BLaER1 treated with 17β-estradiol and CSF1 and Interleukin-3, amounts not matched to agents 10 nM and 100 nM (cell line): ENCODE data around the gene PPP2R2C.

ENCODE experiments used
- H3K27ac ChIP-seq, 11 experiments: shearing (Covaris generic); formaldehyde crosslinking; 2 replicates each; pipeline ENCODE4 v1.8.1; 2022
- H3K27me3 ChIP-seq, 11 experiments: shearing (Covaris generic); formaldehyde crosslinking; 2 replicates each; pipeline ENCODE4 v1.8.1; 2022
- H3K36me3 ChIP-seq, 11 experiments: shearing (Covaris generic); formaldehyde crosslinking; 2 replicates each; pipeline ENCODE4 v1.8.1; 2022
- H3K4me1 ChIP-seq, 10 experiments: shearing (Covaris generic); formaldehyde crosslinking; 2 replicates each; pipeline ENCODE4 v1.8.1; 2022
- H3K4me2 ChIP-seq, 11 experiments: shearing (Covaris generic); formaldehyde crosslinking; 2 replicates each; pipeline ENCODE4 v1.8.1; 2022
- H3K4me3 ChIP-seq, 10 experiments: shearing (Covaris generic); formaldehyde crosslinking; 2 replicates each; pipeline ENCODE4 v1.8.1; 2022
- H3K9ac ChIP-seq, 11 experiments: shearing (Covaris generic); formaldehyde crosslinking; 2 replicates each; pipeline ENCODE4 v1.8.1; 2022
- H3K9me3 ChIP-seq, 11 experiments: shearing (Covaris generic); formaldehyde crosslinking; replicated peaks in 1 of 11; 2 replicates each; pipeline ENCODE4 v1.8.1; 2022
- H4K20me1 ChIP-seq, 11 experiments: shearing (Covaris generic); formaldehyde crosslinking; 2 replicates each; pipeline ENCODE4 v1.8.1; 2022
- Cebpa-rat ChIP-seq, 11 experiments: shearing (Covaris generic); IDR thresholded peaks; 2 replicates each; pipeline ENCODE4 v1.8.1; 2022

Gene PPP2R2C

DNA sequence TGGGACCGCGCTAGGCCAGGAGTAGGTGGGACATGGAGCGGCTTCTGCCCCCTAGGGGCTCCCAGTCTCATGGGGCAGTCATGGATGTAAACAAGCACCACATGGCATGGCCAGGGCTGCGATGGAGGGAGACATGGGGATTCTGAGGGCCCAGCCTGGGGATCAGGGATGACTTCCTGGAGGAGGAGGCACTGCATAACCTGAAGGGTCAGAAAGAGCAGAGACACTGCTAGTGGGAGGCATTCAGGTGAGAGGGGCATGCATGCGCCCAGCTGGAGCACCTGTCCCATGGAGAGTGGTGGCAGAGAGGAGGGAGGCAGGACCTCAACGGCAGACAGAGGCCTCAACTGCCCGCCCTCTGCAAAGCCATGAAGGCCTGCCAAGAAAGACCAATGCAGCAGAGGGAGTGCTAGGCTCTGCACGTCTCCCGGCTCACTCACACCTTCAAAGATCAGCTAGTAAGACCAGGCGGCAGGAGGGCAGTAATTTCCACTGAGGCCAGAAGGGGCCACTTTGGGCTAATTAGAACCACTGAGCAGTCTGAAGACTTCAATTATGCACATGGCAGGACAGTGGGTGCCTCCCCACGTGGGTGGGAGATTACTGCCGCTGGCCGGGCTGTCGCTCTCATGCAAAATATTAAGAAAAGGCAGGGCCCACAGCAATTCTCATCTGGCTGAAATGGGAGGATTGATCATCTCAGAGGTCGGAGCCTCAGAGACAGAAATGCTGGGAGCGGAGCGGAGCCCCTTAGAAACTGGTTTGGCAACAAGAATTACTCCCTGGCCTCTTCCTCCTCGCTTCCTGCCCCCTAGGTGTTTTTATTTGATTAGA is 69.6 kb downstream of the PPP2R2C start:
- Histone ChIP-seq H3K4me2 (peak overlapping the region in 8 of 11 experiments; percentile 25 to 70 (median 58); a peak in 17 of 22 replicates), H3K27ac (no peak overlapping the region), H4K20me1 (peaks cover 0 to 5% (median 0%) of the 10 kb centered on the region in 11 experiments; a peak in 2 of 22 replicates), H3K4me3 (no peak overlapping the region), H3K4me1 (peaks cover 0 to 49% (median 39%) of the 10 kb centered on the region in 10 experiments; a peak in 16 of 20 replicates), H3K27me3 (peaks cover 0 to 9% (median 3%) of the 10 kb centered on the region in 11 experiments; a peak in 10 of 22 replicates), H3K36me3 (no peaks in the 10 kb centered on the region), H3K9me3 (0 out of 22 replicates have a peak, but pooled peaks cover 0 to 4% (median 0%) of the 10 kb centered on the region in 11 experiments), H3K9ac (no peak overlapping the region)
- no peak for TF ChIP-seq Cebpa-rat (IDR thresholded peaks at IDR 0.05)

- Histone ChIP-seq H3K9ac (no peak overlapping the region), H3K9me3 (0 out of 22 replicates have a peak, but pooled peaks cover 0 to 4% (median 0%) of the 10 kb centered on the region in 11 experiments), H3K36me3 (no peaks in the 10 kb centered on the region), H3K27me3 (peaks cover 0 to 18% (median 7%) of the 10 kb centered on the region in 11 experiments; a peak in 13 of 22 replicates), H3K4me3 (no peak overlapping the region), H3K4me1 (peaks cover 0 to 55% (median 42%) of the 10 kb centered on the region in 10 experiments; a peak in 16 of 20 replicates), H3K27ac (no peak overlapping the region), H4K20me1 (peaks cover 0 to 11% (median 0%) of the 10 kb centered on the region in 11 experiments; a peak in 2 of 22 replicates), H3K4me2 (no peak overlapping the region)
- no peak for TF ChIP-seq Cebpa-rat (IDR thresholded peaks at IDR 0.05)
Measured at GRCh38 chr4:6401797-6402196, 70.6 kb downstream of the PPP2R2C start.

DNA sequence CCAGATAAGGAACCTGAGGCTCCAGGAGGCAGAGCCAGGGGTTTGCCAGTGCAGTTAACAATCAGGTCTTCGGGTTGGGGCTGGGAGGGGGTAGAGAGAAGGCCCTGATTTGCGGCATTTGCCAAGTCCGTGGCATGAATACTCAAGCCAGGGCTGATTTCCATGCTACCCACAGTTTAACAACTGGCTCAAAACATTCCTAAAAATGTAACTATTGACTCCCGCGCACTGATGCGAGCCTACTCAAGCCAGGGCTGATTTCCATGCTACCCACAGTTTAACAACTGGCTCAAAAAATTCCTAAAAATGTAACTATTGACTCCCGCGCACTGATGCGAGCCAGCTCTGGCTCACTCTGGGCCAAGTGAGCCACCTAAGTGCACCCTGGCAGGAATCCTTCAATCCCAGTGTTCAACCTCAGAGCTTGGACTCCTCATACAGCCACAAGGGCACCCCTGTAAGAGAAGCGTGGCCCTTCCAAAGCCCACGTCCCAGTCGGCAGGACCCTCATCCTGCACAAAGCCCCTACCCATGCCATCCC is 75.6 kb downstream of the PPP2R2C start:
- Histone ChIP-seq H3K36me3 (no peaks in the 10 kb centered on the region), H3K4me2 (peak overlapping the region in 1 of 11 experiments; percentile 63; a peak in 1 of 22 replicates), H4K20me1 (peaks cover 0 to 32% (median 7%) of the 10 kb centered on the region in 11 experiments; a peak in 12 of 22 replicates), H3K9ac (no peak overlapping the region), H3K27ac (no peak overlapping the region), H3K4me3 (no peak overlapping the region), H3K9me3 (0 out of 22 replicates have a peak, but pooled peaks cover 0 to 4% (median 0%) of the 10 kb centered on the region in 11 experiments), H3K27me3 (peaks cover 0 to 20% (median 14%) of the 10 kb centered on the region in 11 experiments; a peak in 14 of 22 replicates), H3K4me1 (peaks cover 19 to 53% (median 39%) of the 10 kb centered on the region in 10 experiments)
- no peak for TF ChIP-seq Cebpa-rat (IDR thresholded peaks at IDR 0.05)

DNA sequence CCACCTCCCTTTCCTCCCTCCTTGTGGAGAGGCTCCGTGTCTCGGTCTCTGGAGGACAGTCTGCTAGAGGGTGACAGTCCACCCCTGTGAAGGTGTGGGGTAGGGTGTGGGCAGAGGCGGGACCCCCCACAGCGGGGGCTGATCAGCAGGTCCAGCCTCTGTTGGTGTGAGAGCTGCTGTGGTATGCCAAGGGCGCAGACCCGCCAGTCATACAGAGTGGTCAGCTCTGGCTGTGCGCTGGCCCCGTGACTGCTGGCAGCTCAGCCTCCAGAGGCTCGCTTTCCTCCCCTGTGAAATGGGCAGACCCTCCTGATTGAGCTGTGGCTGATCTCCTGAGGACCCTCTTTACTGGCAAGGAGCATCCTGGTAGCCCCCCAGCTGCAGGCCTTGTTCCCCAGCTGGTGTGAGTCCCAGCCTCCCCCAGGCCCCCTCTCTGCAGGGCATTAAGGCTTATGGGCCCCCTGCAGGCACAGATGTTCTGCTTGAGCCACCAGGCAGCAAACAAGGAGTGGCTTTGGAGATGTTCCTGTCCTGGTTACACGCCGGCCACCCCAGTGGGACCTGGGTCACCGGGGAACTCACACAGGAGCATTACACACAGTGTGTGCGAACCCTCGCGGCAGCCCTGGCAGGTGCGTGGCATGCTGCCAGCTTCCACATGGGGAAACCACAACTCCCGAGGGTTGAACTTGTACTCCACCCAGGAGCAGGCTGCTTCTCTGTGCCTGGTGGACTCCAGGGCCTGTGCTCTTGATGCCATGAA is 76.8 kb downstream of the PPP2R2C start:
- H3K27ac ChIP-seq = no peak overlapping the region
- H3K4me1 ChIP-seq = peaks cover 19 to 53% (median 39%) of the 10 kb centered on the region in 10 experiments
- TF ChIP-seq Cebpa-rat (IDR thresholded peaks at IDR 0.05) = no peak
- H4K20me1 ChIP-seq = peaks cover 0 to 32% (median 10%) of the 10 kb centered on the region in 11 experiments; a peak in 12 of 22 replicates
- no peaks in the 10 kb centered on the region for H3K36me3 ChIP-seq
- no peak overlapping the region for H3K4me3 ChIP-seq
- H3K9ac ChIP-seq = no peak overlapping the region; a peak in 1 of 22 replicates
- H3K27me3 ChIP-seq = peaks cover 0 to 20% (median 14%) of the 10 kb centered on the region in 11 experiments; a peak in 14 of 22 replicates
- 0 out of 22 replicates have a peak, but pooled peaks cover 0 to 4% (median 0%) of the 10 kb centered on the region in 11 experiments for H3K9me3 ChIP-seq
- H3K4me2 ChIP-seq = peak overlapping the region; percentile 15 to 88 (median 79); a peak in 21 of 22 replicates

GRCh38 chr4:6394671-6395081 is 77.7 kb downstream of the PPP2R2C start:
- Histone ChIP-seq H3K4me1 (peaks cover 19 to 50% (median 37%) of the 10 kb centered on the region in 10 experiments), H3K27me3 (peaks cover 0 to 20% (median 14%) of the 10 kb centered on the region in 11 experiments; a peak in 14 of 22 replicates), H3K4me3 (no peak overlapping the region), H3K27ac (no peak overlapping the region), H3K9ac (no peak overlapping the region), H3K36me3 (no peaks in the 10 kb centered on the region), H3K4me2 (peak overlapping the region in 7 of 11 experiments; percentile 63 to 88 (median 84); a peak in 11 of 22 replicates), H4K20me1 (peaks cover 0 to 40% (median 10%) of the 10 kb centered on the region in 11 experiments; a peak in 12 of 22 replicates), H3K9me3 (0 out of 22 replicates have a peak, but pooled peaks cover 0 to 4% (median 0%) of the 10 kb centered on the region in 11 experiments)
- TF ChIP-seq Cebpa-rat (IDR thresholded peaks at IDR 0.05) = no peak

- H3K9me3 ChIP-seq = 0 out of 22 replicates have a peak, but pooled peaks cover 0 to 4% (median 0%) of the 10 kb centered on the region in 11 experiments
Measured at GRCh38 chr4:6393544-6394475, 78.6 kb downstream of the PPP2R2C start.

DNA sequence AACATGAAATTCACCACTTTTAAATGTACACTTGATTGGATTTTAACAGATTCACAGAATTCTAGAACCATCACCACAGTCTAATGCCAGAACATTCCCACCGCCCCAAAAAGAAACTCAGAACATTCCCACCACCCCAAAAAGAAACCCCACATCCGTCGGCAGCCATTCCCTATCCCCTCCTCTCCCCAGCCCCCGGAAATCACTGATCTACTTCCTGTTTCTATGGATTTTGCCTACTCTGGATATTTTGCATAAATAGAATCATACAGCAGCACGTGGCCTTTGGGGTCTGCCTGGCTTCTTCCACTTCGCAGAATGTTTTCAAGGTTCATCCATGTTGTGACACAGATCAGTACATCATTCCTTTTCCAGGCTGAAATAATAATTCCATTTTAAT is 79.3 kb downstream of the PPP2R2C start:
- Histone ChIP-seq H3K36me3 (no peaks in the 10 kb centered on the region), H3K4me1 (peaks cover 19 to 36% (median 27%) of the 10 kb centered on the region in 10 experiments), H3K27ac (no peak overlapping the region), H3K4me2 (peak overlapping the region in 9 of 11 experiments; percentile 8 to 62 (median 25); a peak in 11 of 22 replicates), H3K27me3 (peaks cover 0 to 20% (median 10%) of the 10 kb centered on the region in 11 experiments; a peak in 12 of 22 replicates), H3K4me3 (no peak overlapping the region), H4K20me1 (peaks cover 0 to 40% (median 10%) of the 10 kb centered on the region in 11 experiments; a peak in 12 of 22 replicates), H3K9me3 (no peaks in the 10 kb centered on the region), H3K9ac (no peak overlapping the region)
- TF ChIP-seq Cebpa-rat (IDR thresholded peaks at IDR 0.05) = no peak

More at GRCh38 chr4:6393544-6394475, 78.6 kb downstream of the PPP2R2C start:
- Histone ChIP-seq H3K4me3 (no peak overlapping the region), H4K20me1 (peaks cover 0 to 40% (median 10%) of the 10 kb centered on the region in 11 experiments; a peak in 12 of 22 replicates), H3K27me3 (peaks cover 0 to 20% (median 14%) of the 10 kb centered on the region in 11 experiments; a peak in 13 of 22 replicates), H3K9ac (no peak overlapping the region), H3K4me1 (peaks cover 19 to 41% (median 28%) of the 10 kb centered on the region in 10 experiments), H3K36me3 (no peaks in the 10 kb centered on the region), H3K27ac (no peak overlapping the region), H3K4me2 (peak overlapping the region in 9 of 11 experiments; percentile 8 to 62 (median 25); a peak in 10 of 22 replicates)
- no peak for TF ChIP-seq Cebpa-rat (IDR thresholded peaks at IDR 0.05)
